Measurements from ENCODE around the gene FBXL16. TPM values are rescaled to one million over a fixed set of nuclear protein-coding genes. Genes with fewer than 3 reads are reported as not detected.

The FBXL16 gene
- polyA plus RNA-seq, 1 of the 3 experiments (the other 2 are of a cell fraction): 19.8 TPM

DNA sequence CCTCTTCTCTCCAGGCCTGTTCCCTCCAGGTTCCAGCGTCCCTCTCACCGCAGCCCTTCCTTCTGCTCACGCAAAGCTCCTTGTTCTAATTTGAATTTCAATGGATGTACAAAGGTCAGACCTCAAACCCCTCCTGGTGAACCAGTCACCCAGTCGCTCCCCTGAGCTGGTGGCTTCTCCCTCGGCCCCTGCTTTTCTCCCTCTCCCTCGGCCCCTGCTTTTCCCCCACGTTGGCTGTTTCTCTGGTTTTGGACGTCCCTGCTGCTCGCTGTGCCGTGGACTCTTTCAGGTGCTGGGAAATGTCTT lies 46.4 kb upstream of the FBXL16 start:
- no peak overlapping the region for H3K4me3 ChIP-seq (ENCODE audit: low read depth in 2 of 2, low read length in 1 of 2)
- peaks cover 3% of the 10 kb centered on the region; the same call in 1 of the 2 replicates for H3K9me3 ChIP-seq
- H3K9me2 ChIP-seq: no peaks in the 10 kb centered on the region
- H3K27me3 ChIP-seq (ENCODE audit: insufficient read depth): no peaks in the 10 kb centered on the region
- ChIA-PET CTCF (no interaction called here), POLR2A (no interaction called here)
- H3K27ac ChIP-seq (ENCODE audit: low read depth in 2 of 2, low read length in 1 of 2): no peak overlapping the region
- H3K4me1 ChIP-seq (ENCODE audit: control insufficient read depth in 1 of 2, insufficient read depth in 2 of 2, low read depth in 1 of 2, low read length in 1 of 2): no peaks in the 10 kb centered on the region
- no peak overlapping the region for H3K4me2 ChIP-seq
- H3F3A ChIP-seq (replicated peaks; ENCODE audit: insufficient read depth): peaks cover 4% of the 10 kb centered on the region
- no peaks in the 10 kb centered on the region for H3K79me2 ChIP-seq (ENCODE audit: insufficient read depth)
- H3K9ac ChIP-seq: no peak overlapping the region
- WGBS (ENCODE audit: low lambda C conversion rate): 68% methylated on average over 10 of the region's 10 CpGs
- H2AFZ ChIP-seq (ENCODE audit: low read depth): no peak overlapping the region
- no peaks in the 10 kb centered on the region for H4K20me1 ChIP-seq (ENCODE audit: insufficient read depth)
- no peak for TF ChIP-seq EP300 (IDR thresholded peaks at IDR 0.05; ENCODE audit: borderline replicate concordance in 1 of 2, low read depth in 1 of 2, low read length in 1 of 2)
- TF ChIP-seq, protein P1, sequence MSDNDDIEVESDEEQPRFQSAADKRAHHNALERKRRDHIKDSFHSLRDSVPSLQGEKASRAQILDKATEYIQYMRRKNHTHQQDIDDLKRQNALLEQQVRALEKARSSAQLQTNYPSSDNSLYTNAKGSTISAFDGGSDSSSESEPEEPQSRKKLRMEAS (IDR thresholded peaks at IDR 0.05; ENCODE audit: low read depth): no peak
- TF ChIP-seq, protein P2, sequence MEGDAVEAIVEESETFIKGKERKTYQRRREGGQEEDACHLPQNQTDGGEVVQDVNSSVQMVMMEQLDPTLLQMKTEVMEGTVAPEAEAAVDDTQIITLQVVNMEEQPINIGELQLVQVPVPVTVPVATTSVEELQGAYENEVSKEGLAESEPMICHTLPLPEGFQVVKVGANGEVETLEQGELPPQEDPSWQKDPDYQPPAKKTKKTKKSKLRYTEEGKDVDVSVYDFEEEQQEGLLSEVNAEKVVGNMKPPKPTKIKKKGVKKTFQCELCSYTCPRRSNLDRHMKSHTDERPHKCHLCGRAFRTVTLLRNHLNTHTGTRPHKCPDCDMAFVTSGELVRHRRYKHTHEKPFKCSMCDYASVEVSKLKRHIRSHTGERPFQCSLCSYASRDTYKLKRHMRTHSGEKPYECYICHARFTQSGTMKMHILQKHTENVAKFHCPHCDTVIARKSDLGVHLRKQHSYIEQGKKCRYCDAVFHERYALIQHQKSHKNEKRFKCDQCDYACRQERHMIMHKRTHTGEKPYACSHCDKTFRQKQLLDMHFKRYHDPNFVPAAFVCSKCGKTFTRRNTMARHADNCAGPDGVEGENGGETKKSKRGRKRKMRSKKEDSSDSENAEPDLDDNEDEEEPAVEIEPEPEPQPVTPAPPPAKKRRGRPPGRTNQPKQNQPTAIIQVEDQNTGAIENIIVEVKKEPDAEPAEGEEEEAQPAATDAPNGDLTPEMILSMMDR (IDR thresholded peaks at IDR 0.05): no peak
- no peak for TF ChIP-seq NRF1 (IDR thresholded peaks at IDR 0.05; ENCODE audit: low read depth, low read length)
- TF ChIP-seq, protein P3, sequence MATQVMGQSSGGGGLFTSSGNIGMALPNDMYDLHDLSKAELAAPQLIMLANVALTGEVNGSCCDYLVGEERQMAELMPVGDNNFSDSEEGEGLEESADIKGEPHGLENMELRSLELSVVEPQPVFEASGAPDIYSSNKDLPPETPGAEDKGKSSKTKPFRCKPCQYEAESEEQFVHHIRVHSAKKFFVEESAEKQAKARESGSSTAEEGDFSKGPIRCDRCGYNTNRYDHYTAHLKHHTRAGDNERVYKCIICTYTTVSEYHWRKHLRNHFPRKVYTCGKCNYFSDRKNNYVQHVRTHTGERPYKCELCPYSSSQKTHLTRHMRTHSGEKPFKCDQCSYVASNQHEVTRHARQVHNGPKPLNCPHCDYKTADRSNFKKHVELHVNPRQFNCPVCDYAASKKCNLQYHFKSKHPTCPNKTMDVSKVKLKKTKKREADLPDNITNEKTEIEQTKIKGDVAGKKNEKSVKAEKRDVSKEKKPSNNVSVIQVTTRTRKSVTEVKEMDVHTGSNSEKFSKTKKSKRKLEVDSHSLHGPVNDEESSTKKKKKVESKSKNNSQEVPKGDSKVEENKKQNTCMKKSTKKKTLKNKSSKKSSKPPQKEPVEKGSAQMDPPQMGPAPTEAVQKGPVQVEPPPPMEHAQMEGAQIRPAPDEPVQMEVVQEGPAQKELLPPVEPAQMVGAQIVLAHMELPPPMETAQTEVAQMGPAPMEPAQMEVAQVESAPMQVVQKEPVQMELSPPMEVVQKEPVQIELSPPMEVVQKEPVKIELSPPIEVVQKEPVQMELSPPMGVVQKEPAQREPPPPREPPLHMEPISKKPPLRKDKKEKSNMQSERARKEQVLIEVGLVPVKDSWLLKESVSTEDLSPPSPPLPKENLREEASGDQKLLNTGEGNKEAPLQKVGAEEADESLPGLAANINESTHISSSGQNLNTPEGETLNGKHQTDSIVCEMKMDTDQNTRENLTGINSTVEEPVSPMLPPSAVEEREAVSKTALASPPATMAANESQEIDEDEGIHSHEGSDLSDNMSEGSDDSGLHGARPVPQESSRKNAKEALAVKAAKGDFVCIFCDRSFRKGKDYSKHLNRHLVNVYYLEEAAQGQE (IDR thresholded peaks at IDR 0.05; ENCODE audit: low read depth, low read length): no peak
- TF ChIP-seq RXRA (IDR thresholded peaks at IDR 0.05; ENCODE audit: borderline replicate concordance, low read depth): no peak
- no peak for TF ChIP-seq TCF12 (IDR thresholded peaks at IDR 0.05)
- no peak for TF ChIP-seq GATA2 (CRISPR knock-in tag; IDR thresholded peaks at IDR 0.05)
- TF ChIP-seq FOXM1 (IDR thresholded peaks at IDR 0.05; ENCODE audit: low read depth): no peak
- no peak for TF ChIP-seq CHD2 (IDR thresholded peaks at IDR 0.05; ENCODE audit: low read length, partially characterized antibody)
- no peak for TF ChIP-seq GABPA (IDR thresholded peaks at IDR 0.05; ENCODE audit: low read depth)
- TF ChIP-seq RFX5 (IDR thresholded peaks at IDR 0.05; ENCODE audit: low read length): no peak
- no peak for TF ChIP-seq MEF2A (IDR thresholded peaks at IDR 0.05; ENCODE audit: borderline replicate concordance, low read depth)
- DNase-seq: no peak
- no peaks in the 10 kb centered on the region for H3K36me3 ChIP-seq (replicated peaks in 1 of 2; ENCODE audit: control insufficient read depth in 1 of 2, insufficient read depth in 2 of 2, low read length in 1 of 2)
